H1 (cell line): Measurements from ENCODE around the gene IL16.

Experiments used
- BCL11A ChIP-seq, 2 experiments: IDR thresholded peaks; one replicate each; pipeline ENCODE4 v1.6.1; 2011; ENCODE audit warnings: low read depth in 2 of 2, low read length in 2 of 2, mild to moderate bottlenecking in 2 of 2
- BRCA1 ChIP-seq: IDR thresholded peaks from 2 replicates; pipeline ENCODE4 v1.6.1; 2012; ENCODE audit warnings: low read depth, low read length, improper control_type of control experiment
- EZH2 ChIP-seq: fragments of 200-600 bp; sonication (generic); IDR thresholded peaks from 2 replicates; pipeline ENCODE4 v1.7.1; 2012; ENCODE audit warnings: low read depth, mild to moderate bottlenecking, moderate library complexity, low read length, inconsistent platforms; ENCODE audit not compliant: severe bottlenecking
- JUN ChIP-seq: IDR thresholded peaks from 2 replicates; pipeline ENCODE4 v1.6.1; 2011; ENCODE audit warnings: low read depth, mild to moderate bottlenecking, improper control_type of control experiment, low read length
- MAFK ChIP-seq: IDR thresholded peaks from 2 replicates; pipeline ENCODE4 v1.6.1; 2012; ENCODE audit warnings: low read depth, mild to moderate bottlenecking, improper control_type of control experiment, low read length
- POLR2AphosphoS5 ChIP-seq: IDR thresholded peaks from 2 replicates; pipeline ENCODE4 v1.6.1; 2011; ENCODE audit warnings: low read depth, low read length
- TEAD4 ChIP-seq: IDR thresholded peaks from 2 replicates; pipeline ENCODE4 v1.6.1; 2012; ENCODE audit warnings: low read depth, low read length, inconsistent platforms, mixed read lengths
- YY1 ChIP-seq: IDR thresholded peaks from 2 replicates; pipeline ENCODE4 v1.6.1; 2011; ENCODE audit warnings: low read depth, mild to moderate bottlenecking, low read length
- TF ChIP-seq, protein P1 (sequence below), 3 experiments: IDR thresholded peaks; 1 replicate in 2 of 3; 2 replicates in 1 of 3; pipeline versions ENCODE4 v1.5.1 to v1.6.1; 2011; ENCODE audit warnings: low read length in 3 of 3, mild to moderate bottlenecking in 3 of 3, inconsistent platforms in 2 of 3, low read depth in 1 of 3, moderate library complexity in 1 of 3; ENCODE audit not compliant: insufficient read depth in 1 of 3; ENCODE audit errors: control extremely low read depth in 1 of 3

DNA sequence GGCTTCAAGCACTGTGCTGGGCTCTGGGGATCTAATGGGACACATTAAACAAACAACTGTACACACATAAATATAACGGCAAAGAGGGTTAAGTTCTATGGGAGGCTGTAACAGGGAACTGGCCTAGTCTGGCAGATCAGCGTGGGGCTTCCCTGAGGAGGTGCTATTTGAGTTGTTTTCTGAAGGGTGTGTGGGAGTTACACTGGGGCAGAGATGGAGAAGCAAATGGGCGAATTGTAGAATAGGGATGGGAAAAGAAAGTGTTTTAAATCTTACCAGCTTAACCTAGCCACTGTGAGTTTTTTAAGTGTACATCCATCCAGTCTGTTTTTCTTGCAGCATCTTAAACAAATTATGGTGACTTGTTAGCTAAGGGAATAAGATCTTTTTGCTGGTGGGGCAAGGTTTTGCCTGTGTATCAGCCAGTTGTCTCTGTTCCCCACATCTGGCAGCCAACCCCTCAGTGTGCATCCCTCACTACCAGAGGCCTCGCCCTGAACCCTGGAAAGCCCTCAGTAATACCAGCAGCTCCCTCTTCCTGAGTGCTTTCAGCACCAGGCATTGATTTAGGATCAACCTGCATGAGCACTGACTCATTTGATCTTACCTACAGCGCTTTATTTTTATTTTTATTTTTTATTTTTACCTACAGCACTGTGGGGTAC, 10.9 kb upstream of the IL16 start:
- TF ChIP-seq, protein P1, sequence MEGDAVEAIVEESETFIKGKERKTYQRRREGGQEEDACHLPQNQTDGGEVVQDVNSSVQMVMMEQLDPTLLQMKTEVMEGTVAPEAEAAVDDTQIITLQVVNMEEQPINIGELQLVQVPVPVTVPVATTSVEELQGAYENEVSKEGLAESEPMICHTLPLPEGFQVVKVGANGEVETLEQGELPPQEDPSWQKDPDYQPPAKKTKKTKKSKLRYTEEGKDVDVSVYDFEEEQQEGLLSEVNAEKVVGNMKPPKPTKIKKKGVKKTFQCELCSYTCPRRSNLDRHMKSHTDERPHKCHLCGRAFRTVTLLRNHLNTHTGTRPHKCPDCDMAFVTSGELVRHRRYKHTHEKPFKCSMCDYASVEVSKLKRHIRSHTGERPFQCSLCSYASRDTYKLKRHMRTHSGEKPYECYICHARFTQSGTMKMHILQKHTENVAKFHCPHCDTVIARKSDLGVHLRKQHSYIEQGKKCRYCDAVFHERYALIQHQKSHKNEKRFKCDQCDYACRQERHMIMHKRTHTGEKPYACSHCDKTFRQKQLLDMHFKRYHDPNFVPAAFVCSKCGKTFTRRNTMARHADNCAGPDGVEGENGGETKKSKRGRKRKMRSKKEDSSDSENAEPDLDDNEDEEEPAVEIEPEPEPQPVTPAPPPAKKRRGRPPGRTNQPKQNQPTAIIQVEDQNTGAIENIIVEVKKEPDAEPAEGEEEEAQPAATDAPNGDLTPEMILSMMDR (IDR thresholded peaks at IDR 0.05; ENCODE audit: control extremely low read depth in 1 of 3, insufficient read depth in 1 of 3, low read depth in 1 of 3, low read length in 3 of 3), result no peak
- TF ChIP-seq YY1 (no peak), EZH2 (no peak), MAFK (no peak), POLR2AphosphoS5 (no peak), JUN (no peak), BCL11A (IDR thresholded peaks at IDR 0.05; ENCODE audit: low read depth in 2 of 2, low read length in 2 of 2) (no peak), TEAD4 (no peak), BRCA1 (no peak)
